ENCODE data around the gene QSER1.

GRCh38 chr11:33015621-33016551 lies 123.3 kb downstream of the QSER1 start, which contains the start of gene DEPDC7:
- TF ChIP-seq REST (IDR thresholded peaks at IDR 0.05; ENCODE audit: unreplicated experiment) (no peak), JUNB (IDR thresholded peaks at IDR 0.05; ENCODE audit: unreplicated experiment) (no peak), CTCF (conservative IDR thresholded peaks at IDR 0.05; ENCODE audit: low read depth in 2 of 2) (no peak), EZH2 (IDR thresholded peaks at IDR 0.05; ENCODE audit: low read depth, unreplicated experiment) (no peak), ETS1 (IDR thresholded peaks at IDR 0.05) (no peak)

Data from GM23338 (cell line).